ENCODE measurements around the gene LTBP3.

LTBP3 gene

DNA sequence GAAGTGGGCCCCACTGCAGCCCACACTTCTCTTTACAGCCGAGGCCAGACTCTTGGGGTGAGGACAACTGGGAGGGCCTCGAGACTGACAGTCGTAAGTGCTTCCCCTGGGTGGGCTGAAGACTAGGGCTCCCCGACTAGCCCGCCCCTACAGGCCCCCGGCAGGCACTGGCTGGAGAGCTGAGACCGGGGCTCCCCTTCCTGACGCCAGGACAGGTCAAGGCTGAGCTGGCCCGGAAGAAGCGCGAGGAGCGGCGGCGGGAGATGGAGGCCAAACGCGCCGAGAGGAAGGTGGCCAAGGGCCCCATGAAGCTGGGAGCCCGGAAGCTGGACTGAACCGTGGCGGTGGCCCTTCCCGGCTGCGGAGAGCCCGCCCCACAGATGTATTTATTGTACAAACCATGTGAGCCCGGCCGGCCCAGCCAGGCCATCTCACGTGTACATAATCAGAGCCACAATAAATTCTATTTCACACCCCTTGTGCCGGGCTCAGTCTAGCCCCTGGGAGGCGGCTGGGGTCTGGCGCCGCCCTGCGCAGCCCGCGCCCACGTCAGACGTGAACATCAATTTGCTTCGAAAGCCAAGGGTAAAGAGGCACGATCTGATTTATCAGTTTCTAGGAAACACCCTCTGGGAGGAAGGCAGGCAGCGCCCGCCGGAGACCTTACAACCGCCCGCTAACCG lies 19.8 kb downstream of the LTBP3 start:
- H3K4me3 ChIP-seq (replicated peaks; ENCODE audit: low read depth, low read length) = no peak overlapping the region
- TF ChIP-seq, protein P1, sequence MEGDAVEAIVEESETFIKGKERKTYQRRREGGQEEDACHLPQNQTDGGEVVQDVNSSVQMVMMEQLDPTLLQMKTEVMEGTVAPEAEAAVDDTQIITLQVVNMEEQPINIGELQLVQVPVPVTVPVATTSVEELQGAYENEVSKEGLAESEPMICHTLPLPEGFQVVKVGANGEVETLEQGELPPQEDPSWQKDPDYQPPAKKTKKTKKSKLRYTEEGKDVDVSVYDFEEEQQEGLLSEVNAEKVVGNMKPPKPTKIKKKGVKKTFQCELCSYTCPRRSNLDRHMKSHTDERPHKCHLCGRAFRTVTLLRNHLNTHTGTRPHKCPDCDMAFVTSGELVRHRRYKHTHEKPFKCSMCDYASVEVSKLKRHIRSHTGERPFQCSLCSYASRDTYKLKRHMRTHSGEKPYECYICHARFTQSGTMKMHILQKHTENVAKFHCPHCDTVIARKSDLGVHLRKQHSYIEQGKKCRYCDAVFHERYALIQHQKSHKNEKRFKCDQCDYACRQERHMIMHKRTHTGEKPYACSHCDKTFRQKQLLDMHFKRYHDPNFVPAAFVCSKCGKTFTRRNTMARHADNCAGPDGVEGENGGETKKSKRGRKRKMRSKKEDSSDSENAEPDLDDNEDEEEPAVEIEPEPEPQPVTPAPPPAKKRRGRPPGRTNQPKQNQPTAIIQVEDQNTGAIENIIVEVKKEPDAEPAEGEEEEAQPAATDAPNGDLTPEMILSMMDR (IDR thresholded peaks at IDR 0.05; ENCODE audit: low read depth, low read length, missing control alignments) = no peak
- DNase-seq (ENCODE audit: extremely low read depth, low read depth) = no peak

DNA sequence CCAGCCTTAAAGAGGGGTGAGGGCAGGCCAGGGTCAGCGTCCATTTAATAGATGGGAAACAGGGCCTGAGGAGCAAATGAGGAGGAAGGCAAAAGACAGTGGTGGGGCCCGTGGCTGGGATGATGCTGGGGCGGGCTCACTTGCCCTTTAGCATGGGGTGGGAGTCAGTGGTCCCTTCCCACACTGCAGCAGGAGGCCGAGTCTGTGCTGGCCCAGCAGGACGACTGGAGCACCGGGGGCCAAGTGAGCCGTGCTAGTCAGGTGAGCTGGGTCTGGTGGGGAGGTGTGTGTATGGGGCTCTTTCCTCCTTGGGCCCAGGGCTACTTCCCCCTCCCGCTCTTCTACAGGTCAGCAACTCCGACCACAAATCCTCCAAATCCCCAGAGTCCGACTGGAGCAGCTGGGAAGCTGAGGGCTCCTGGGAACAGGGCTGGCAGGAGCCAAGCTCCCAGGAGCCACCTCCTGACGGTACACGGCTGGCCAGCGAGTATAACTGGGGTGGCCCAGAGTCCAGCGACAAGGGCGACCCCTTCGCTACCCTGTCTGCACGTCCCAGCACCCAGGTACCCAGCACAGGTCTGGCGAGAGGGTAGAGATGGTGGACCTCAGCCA lies 20.4 kb downstream of the LTBP3 start:
- TF ChIP-seq, protein P1 (IDR thresholded peaks at IDR 0.05; ENCODE audit: low read depth, low read length, missing control alignments) = no peak
- DNase-seq (ENCODE audit: extremely low read depth, low read depth) = no peak
- H3K4me3 ChIP-seq (replicated peaks; ENCODE audit: low read depth, low read length) = no peak overlapping the region

DNA sequence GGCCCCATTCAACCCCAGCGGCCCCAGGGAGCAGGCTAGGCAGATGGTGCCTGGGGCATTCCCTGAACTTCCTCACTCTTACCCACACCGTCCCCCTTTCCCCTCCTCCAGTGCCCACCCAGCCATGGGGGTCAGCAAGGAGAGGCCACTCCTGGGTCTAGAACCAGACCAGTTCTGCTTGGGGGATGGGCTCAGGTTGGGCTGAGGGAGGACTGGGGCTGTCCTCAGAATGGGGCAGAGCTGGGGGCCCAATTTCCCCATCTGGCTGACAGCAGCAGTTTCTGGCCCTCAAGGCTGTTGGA lies 20.9 kb downstream of the LTBP3 start:
- no peak overlapping the region for H3K4me3 ChIP-seq (replicated peaks; ENCODE audit: low read depth, low read length)
- DNase-seq (ENCODE audit: extremely low read depth, low read depth) = no peak
- TF ChIP-seq, protein P1 (IDR thresholded peaks at IDR 0.05; ENCODE audit: low read depth, low read length, missing control alignments) = no peak

- TF ChIP-seq, protein P1 (IDR thresholded peaks at IDR 0.05; ENCODE audit: low read depth, low read length, missing control alignments) = no peak
- no peak for DNase-seq (ENCODE audit: extremely low read depth, low read depth)
- no peak overlapping the region for H3K4me3 ChIP-seq (replicated peaks; ENCODE audit: low read depth, low read length)
Observed at GRCh38 chr11:65536412-65537295, 21.5 kb downstream of the LTBP3 start.

GRCh38 chr11:65535102-65535501 lies 23.1 kb downstream of the LTBP3 start:
- no peak for DNase-seq (ENCODE audit: extremely low read depth, low read depth)
- TF ChIP-seq, protein P1 (IDR thresholded peaks at IDR 0.05; ENCODE audit: low read depth, low read length, missing control alignments) = no peak
- no peak overlapping the region for H3K4me3 ChIP-seq (replicated peaks; ENCODE audit: low read depth, low read length)

DNA sequence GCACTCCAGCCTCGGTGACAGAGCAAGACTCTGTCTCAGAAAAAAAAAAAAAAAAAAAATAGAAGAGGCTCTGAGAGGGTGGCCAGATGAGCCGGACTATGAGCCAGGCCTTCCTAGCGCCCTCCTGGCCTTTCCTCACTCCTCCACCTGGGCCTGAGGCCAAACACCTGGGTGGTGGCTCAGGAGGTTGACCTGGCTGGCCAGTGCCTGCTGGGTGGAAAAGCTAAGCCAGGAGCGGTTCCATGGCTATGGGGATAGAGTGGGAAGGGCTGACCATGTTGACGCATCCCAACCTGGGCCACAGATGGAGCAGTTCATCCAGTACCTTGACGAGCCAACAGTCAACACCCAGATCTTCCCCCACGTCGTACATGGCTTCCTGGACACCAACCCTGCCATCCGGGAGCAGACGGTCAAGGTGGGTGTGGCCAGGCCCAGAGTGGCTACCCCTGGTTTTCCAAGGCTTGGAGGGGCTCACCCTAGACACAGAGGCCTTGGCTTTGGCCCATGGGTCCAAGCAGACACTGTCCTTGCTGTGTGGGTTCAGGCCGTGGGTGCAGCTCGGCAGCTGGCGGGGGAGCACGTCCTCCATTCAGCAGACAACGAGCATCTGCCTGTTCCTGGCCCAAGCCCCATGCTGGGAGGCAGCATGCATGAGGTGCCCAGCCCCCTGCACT lies 25.6 kb downstream of the LTBP3 start:
- TF ChIP-seq, protein P1 (IDR thresholded peaks at IDR 0.05; ENCODE audit: low read depth, low read length, missing control alignments) = no peak
- no peak for DNase-seq (ENCODE audit: extremely low read depth, low read depth)
- no peak overlapping the region for H3K4me3 ChIP-seq (replicated peaks; ENCODE audit: low read depth, low read length)
